ENCODE results near the gene ARHGAP31. TPM values are rescaled to one million over a fixed set of nuclear protein-coding genes. Genes with fewer than 3 reads are reported as not detected.

Gene ARHGAP31
- total and polyA plus RNA-seq, 7 donors = 3.5 to 18.0 (median 11.0) TPM

- 86 to 93% methylated on average over 11 of the region's 11 CpGs for WGBS, 2 donors
- intact Hi-C loops (cut with DNase I) = no loop called here
- peaks cover 0 to 3% (median 0%) of the 10 kb centered on the region in 4 donors for H3K36me3 ChIP-seq
- H3K27ac ChIP-seq = no peak overlapping the region
- DNase-seq = no peak
- no peaks in the 10 kb centered on the region for H3K27me3 ChIP-seq
- no peak overlapping the region for H3K4me3 ChIP-seq
- H3K4me1 ChIP-seq = peaks cover 0 to 33% (median 23%) of the 10 kb centered on the region in 4 donors
- TF ChIP-seq EP300 (IDR thresholded peaks at IDR 0.05) = no peak
- TF ChIP-seq, protein P1, sequence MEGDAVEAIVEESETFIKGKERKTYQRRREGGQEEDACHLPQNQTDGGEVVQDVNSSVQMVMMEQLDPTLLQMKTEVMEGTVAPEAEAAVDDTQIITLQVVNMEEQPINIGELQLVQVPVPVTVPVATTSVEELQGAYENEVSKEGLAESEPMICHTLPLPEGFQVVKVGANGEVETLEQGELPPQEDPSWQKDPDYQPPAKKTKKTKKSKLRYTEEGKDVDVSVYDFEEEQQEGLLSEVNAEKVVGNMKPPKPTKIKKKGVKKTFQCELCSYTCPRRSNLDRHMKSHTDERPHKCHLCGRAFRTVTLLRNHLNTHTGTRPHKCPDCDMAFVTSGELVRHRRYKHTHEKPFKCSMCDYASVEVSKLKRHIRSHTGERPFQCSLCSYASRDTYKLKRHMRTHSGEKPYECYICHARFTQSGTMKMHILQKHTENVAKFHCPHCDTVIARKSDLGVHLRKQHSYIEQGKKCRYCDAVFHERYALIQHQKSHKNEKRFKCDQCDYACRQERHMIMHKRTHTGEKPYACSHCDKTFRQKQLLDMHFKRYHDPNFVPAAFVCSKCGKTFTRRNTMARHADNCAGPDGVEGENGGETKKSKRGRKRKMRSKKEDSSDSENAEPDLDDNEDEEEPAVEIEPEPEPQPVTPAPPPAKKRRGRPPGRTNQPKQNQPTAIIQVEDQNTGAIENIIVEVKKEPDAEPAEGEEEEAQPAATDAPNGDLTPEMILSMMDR (IDR thresholded peaks at IDR 0.05) = no peak
- no peak for TF ChIP-seq POLR2A (IDR thresholded peaks at IDR 0.05)
- TF ChIP-seq POLR2AphosphoS5 (IDR thresholded peaks at IDR 0.05) = no peak
- H3K9me3 ChIP-seq = no peaks in the 10 kb centered on the region
These were observed 4.4 kb downstream of the ARHGAP31 start for GRCh38 chr3:119298565-119298941.

GRCh38 chr3:119300991-119301391, 6.8 kb downstream of the ARHGAP31 start:
- Histone ChIP-seq H3K27ac (peak overlapping the region in 1 of 4 donors; percentile 13), H3K9me3 (no peaks in the 10 kb centered on the region), H3K4me1 (peaks cover 0 to 23% (median 20%) of the 10 kb centered on the region in 4 donors), H3K27me3 (no peaks in the 10 kb centered on the region), H3K36me3 (peaks cover 0 to 3% (median 0%) of the 10 kb centered on the region in 4 donors), H3K4me3 (no peak overlapping the region)
- TF ChIP-seq, protein P1 (IDR thresholded peaks at IDR 0.05) = no peak
- no peak for TF ChIP-seq POLR2A (IDR thresholded peaks at IDR 0.05)
- no peak for TF ChIP-seq POLR2AphosphoS5 (IDR thresholded peaks at IDR 0.05)
- no peak for TF ChIP-seq EP300 (IDR thresholded peaks at IDR 0.05)
- 77 to 80% methylated on average over 5 of the region's 5 CpGs for WGBS, 2 donors
- DNase-seq = no peak
- intact Hi-C loops (cut with DNase I) = no loop called here

- no peak for DNase-seq
- no peak for TF ChIP-seq POLR2A (IDR thresholded peaks at IDR 0.05)
- TF ChIP-seq POLR2AphosphoS5 (IDR thresholded peaks at IDR 0.05) = no peak
- TF ChIP-seq, protein P1 (IDR thresholded peaks at IDR 0.05) = no peak
- no peak for TF ChIP-seq EP300 (IDR thresholded peaks at IDR 0.05)
- Histone ChIP-seq H3K27ac (peak overlapping the region in 1 of 4 donors; percentile 13), H3K9me3 (no peaks in the 10 kb centered on the region), H3K36me3 (peaks cover 0 to 3% (median 0%) of the 10 kb centered on the region in 4 donors), H3K4me1 (peaks cover 0 to 16% (median 14%) of the 10 kb centered on the region in 4 donors), H3K27me3 (no peaks in the 10 kb centered on the region), H3K4me3 (no peak overlapping the region)
- intact Hi-C loops (cut with DNase I) = no loop called here
- WGBS, 2 donors = 59 to 87% methylated on average over 3 of the region's 3 CpGs
These were observed 7.5 kb downstream of the ARHGAP31 start for GRCh38 chr3:119301662-119302061.

DNA sequence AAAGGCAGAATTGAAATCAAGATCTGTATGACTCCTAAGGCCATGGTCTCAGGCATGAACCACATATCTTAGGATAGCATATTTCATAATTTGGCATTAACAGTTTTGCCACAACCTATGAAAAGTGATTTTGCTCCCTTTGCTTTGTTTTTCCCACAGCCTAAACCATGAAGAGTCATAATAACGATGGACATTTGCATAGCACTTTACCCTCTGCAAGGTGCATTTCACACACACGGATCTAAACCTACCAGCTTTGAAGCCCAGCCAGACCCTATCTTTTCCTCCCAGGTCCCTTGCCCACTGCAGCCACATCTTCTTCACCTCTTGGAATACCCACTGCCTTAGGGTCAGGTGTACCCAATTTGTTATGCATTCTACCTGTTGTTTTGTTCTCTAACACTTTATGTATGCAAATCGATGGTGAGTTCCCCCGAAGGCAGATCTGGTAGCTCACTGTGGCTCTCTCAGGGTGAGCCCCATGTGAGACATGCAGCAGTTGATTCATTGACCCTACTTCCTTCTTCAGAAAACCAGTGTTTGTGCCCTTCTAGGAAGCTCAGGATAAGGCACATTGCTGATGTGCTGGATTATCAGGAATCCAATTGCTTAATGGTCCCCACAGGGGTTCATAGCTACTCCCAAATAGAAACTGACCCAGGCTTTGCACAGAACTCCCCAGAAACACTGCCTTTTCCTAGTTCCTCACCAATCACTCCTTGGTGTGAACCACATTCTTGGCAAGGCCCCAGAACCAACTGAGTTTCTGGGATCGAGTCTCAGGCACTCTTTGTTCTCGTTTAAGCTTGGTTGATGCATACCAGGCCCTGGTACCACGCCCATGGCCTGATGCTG, 8.7 kb downstream of the ARHGAP31 start:
- TF ChIP-seq EP300 (IDR thresholded peaks at IDR 0.05) (no peak), POLR2AphosphoS5 (IDR thresholded peaks at IDR 0.05) (no peak), POLR2A (IDR thresholded peaks at IDR 0.05) (no peak)
- TF ChIP-seq, protein P1 (IDR thresholded peaks at IDR 0.05) = no peak
- Histone ChIP-seq H3K4me1 (peaks cover 0 to 9% (median 6%) of the 10 kb centered on the region in 4 donors), H3K36me3 (no peaks in the 10 kb centered on the region), H3K27ac (no peak overlapping the region), H3K9me3 (no peaks in the 10 kb centered on the region), H3K4me3 (no peak overlapping the region), H3K27me3 (no peaks in the 10 kb centered on the region)
- WGBS, 2 donors = 70 to 78% methylated on average over 7 of the region's 7 CpGs
- intact Hi-C loops (cut with DNase I) = no loop called here
- DNase-seq = no peak
